K562 (cell line): ENCODE data around the gene FKBP8. TPM values are rescaled to one million over a fixed set of nuclear protein-coding genes. Genes with fewer than 3 reads are reported as not detected.

Experiments used
- RERE ChIP-seq: sonication (generic); formaldehyde crosslinking; IDR thresholded peaks from 2 replicates; pipeline ENCODE4 v1.8.0; 2023; ENCODE audit warnings: missing genetic modification reagents, mild to moderate bottlenecking, borderline replicate concordance
- ZBTB9 ChIP-seq: fragments of 450-650 bp; formaldehyde crosslinking; IDR thresholded peaks from 2 replicates; pipeline ENCODE4 v1.4.0; 2020; ENCODE audit warnings: mild to moderate bottlenecking, moderate library complexity
- ZNF592 ChIP-seq: fragments of 450-650 bp; IDR thresholded peaks from 2 replicates; pipeline ENCODE4 v1.6.1; 2017; ENCODE audit warnings: antibody characterized with exemption, mild to moderate bottlenecking
- ZNF699 ChIP-seq: fragments of 250-450 bp; sonication (Bioruptor Pico); IDR thresholded peaks from 2 replicates; pipeline ENCODE4 v1.8.0; 2021; ENCODE audit warnings: mild to moderate bottlenecking, moderate library complexity; ENCODE audit not compliant: insufficient replicate concordance
- polyA plus RNA-seq, 8 experiments: library from polyadenylated mRNA; depleted of rRNA in 4 of 8; stranded (reverse) in 5 of 8; unstranded in 3 of 8; fragments of >200 nt; fragmentation: Nextera tagmentation in 2 of 8; fragmentation: Illumina TruSeq in 1 of 8; extraction: Ambion mirVana in 2 of 8; extraction: Trizol in 1 of 8; gene quantifications; 2 replicates each; pipeline versions ENCODE4 v1.2.1 to v1.2.3, GENCODE V29; 2011 to 2014; ENCODE audit warnings: inconsistent platforms in 1 of 8, missing spikeins in 1 of 8
- total RNA-seq, 7 experiments: library from RNA; depleted of rRNA in 6 of 7; stranded (reverse); fragments of >200 nt in 6 of 7; fragmentation: Illumina TruSeq in 2 of 7; extraction: Trizol in 2 of 7; gene quantifications; 2 replicates each; pipeline versions ENCODE4 v1.2.1 to v1.2.3, GENCODE V29; 2011 to 2021; ENCODE audit warnings: low replicate concordance in 1 of 7

FKBP8 gene
- total and polyA plus RNA-seq, 9 of the 15 experiments (the other 6 are each of a cell fraction or from before 2014, with no cell fraction given) = 0.46 to 236 (median 104) TPM

- TF ChIP-seq ZNF592 = no peak
- TF ChIP-seq RERE (CRISPR knock-in tag) = no peak
- TF ChIP-seq ZBTB9 (CRISPR knock-in tag) = no peak
- no peak for TF ChIP-seq ZNF699 (CRISPR knock-in tag)
Measured at GRCh38 chr19:18571564-18572344, 28.4 kb upstream of the FKBP8 start, which contains the start of gene UBA52 (continued).
